Liver (tissue), 9 donors: ENCODE results near the gene ACACA. TPM values are rescaled to one million over a fixed set of nuclear protein-coding genes. Genes with fewer than 3 reads are reported as not detected.

Experiments
- DNase-seq: peaks from one replicate; pipeline ENCODE4 v3.0.0-alpha.2; 2017; ENCODE audit warnings: low spot score
- H3K27ac ChIP-seq, 2 donors: one replicate each; pipeline ENCODE4 v1.7.0; 2013; ENCODE audit warnings: inconsistent platforms in 2 of 2, low read length in 2 of 2, control low read depth in 1 of 2, low read depth in 1 of 2, mild to moderate bottlenecking in 1 of 2
- H3K27me3 ChIP-seq, 4 donors: one replicate each; pipeline versions ENCODE4 v1.6.1 to v1.7.0; 2013; ENCODE audit warnings: low read length in 3 of 4, inconsistent platforms in 1 of 4, mild to moderate bottlenecking in 1 of 4, moderate library complexity in 1 of 4; ENCODE audit not compliant: control insufficient read depth in 4 of 4, insufficient read depth in 4 of 4
- H3K36me3 ChIP-seq, 4 donors: one replicate each; pipeline versions ENCODE4 v1.6.1 to v1.7.0; 2013; ENCODE audit warnings: low read length in 3 of 4, mild to moderate bottlenecking in 3 of 4, low read depth in 1 of 4, moderate library complexity in 1 of 4; ENCODE audit not compliant: control insufficient read depth in 4 of 4, insufficient read depth in 3 of 4
- H3K4me1 ChIP-seq, 4 donors: one replicate each; pipeline versions ENCODE4 v1.6.1 to v1.7.0; 2013; ENCODE audit warnings: low read length in 3 of 4, mild to moderate bottlenecking in 3 of 4, moderate library complexity in 1 of 4; ENCODE audit not compliant: control insufficient read depth in 4 of 4, insufficient read depth in 4 of 4
- H3K4me3 ChIP-seq, 3 donors: one replicate each; pipeline versions ENCODE4 v1.6.1 to v1.7.0; 2013; ENCODE audit warnings: low read length in 3 of 3, control low read depth in 1 of 3, low read depth in 1 of 3, mild to moderate bottlenecking in 1 of 3
- H3K9ac ChIP-seq, 2 donors: one replicate each; pipeline ENCODE4 v1.7.0; 2013; ENCODE audit warnings: low read length in 2 of 2, mild to moderate bottlenecking in 2 of 2, moderate library complexity in 2 of 2, control low read depth in 1 of 2, low read depth in 1 of 2
- H3K9me3 ChIP-seq, 4 donors: one replicate each; pipeline versions ENCODE4 v1.6.1 to v1.7.0; 2013; ENCODE audit warnings: low read length in 3 of 4; ENCODE audit not compliant: control insufficient read depth in 4 of 4
- ATF3 ChIP-seq: IDR thresholded peaks from 2 replicates; pipeline ENCODE4 v1.6.1; 2016; ENCODE audit warnings: antibody characterized with exemption
- CTCF ChIP-seq: fragments of 150-350 bp; IDR thresholded peaks from 2 replicates; pipeline ENCODE4 v1.5.1; 2017; ENCODE audit warnings: improper control_type of control experiment, low read depth, low read length; ENCODE audit not compliant: missing input control
- EGR1 ChIP-seq, 2 donors: IDR thresholded peaks; 2 replicates each; pipeline ENCODE4 v1.6.1; 2016 to 2018; ENCODE audit warnings: antibody characterized with exemption in 2 of 2, low read depth in 2 of 2
- FOXA1 ChIP-seq: IDR thresholded peaks from 2 replicates; pipeline ENCODE4 v1.6.1; 2016; ENCODE audit warnings: antibody characterized with exemption
- FOXA2 ChIP-seq: IDR thresholded peaks from 2 replicates; pipeline ENCODE4 v1.6.1; 2016; ENCODE audit warnings: antibody characterized with exemption
- GABPA ChIP-seq, 2 donors: IDR thresholded peaks in 1 of 2; conservative IDR thresholded peaks in 1 of 2; 2 replicates each; pipeline ENCODE4 v1.6.1; 2016; ENCODE audit warnings: antibody characterized with exemption in 2 of 2, mild to moderate bottlenecking in 1 of 2, moderate library complexity in 1 of 2
- HNF4A ChIP-seq, 2 donors: conservative IDR thresholded peaks; 2 replicates each; pipeline ENCODE4 v1.6.1; 2016; ENCODE audit warnings: antibody characterized with exemption in 2 of 2, mild to moderate bottlenecking in 2 of 2
- HNF4G ChIP-seq: IDR thresholded peaks from 2 replicates; pipeline ENCODE4 v1.6.1; 2016; ENCODE audit warnings: antibody characterized with exemption
- JUND ChIP-seq, 2 donors: IDR thresholded peaks; 2 replicates each; pipeline ENCODE4 v1.6.1; 2016; ENCODE audit warnings: antibody characterized with exemption in 2 of 2
- MAX ChIP-seq: IDR thresholded peaks from 2 replicates; pipeline ENCODE4 v1.6.1; 2016; ENCODE audit warnings: antibody characterized with exemption
- NR2F2 ChIP-seq: IDR thresholded peaks from 2 replicates; pipeline ENCODE4 v1.6.1; 2016; ENCODE audit warnings: antibody characterized with exemption
- RAD21 ChIP-seq, 2 donors: IDR thresholded peaks; 2 replicates each; pipeline ENCODE4 v1.6.1; 2016; ENCODE audit warnings: antibody characterized with exemption in 2 of 2, mild to moderate bottlenecking in 2 of 2
- REST ChIP-seq: IDR thresholded peaks from 2 replicates; pipeline ENCODE4 v1.6.1; 2016; ENCODE audit warnings: antibody characterized with exemption, mild to moderate bottlenecking
- RXRA ChIP-seq, 2 donors: IDR thresholded peaks; 2 replicates each; pipeline ENCODE4 v1.6.1; 2017 to 2018; ENCODE audit warnings: antibody characterized with exemption in 2 of 2, mild to moderate bottlenecking in 1 of 2
- SP1 ChIP-seq: IDR thresholded peaks from 2 replicates; pipeline ENCODE4 v1.6.1; 2018; ENCODE audit warnings: antibody characterized with exemption, mild to moderate bottlenecking
- TAF1 ChIP-seq: conservative IDR thresholded peaks from 2 replicates; pipeline ENCODE4 v1.6.1; 2016; ENCODE audit warnings: antibody characterized with exemption, mild to moderate bottlenecking
- YY1 ChIP-seq: IDR thresholded peaks from 2 replicates; pipeline ENCODE4 v1.6.1; 2016; ENCODE audit warnings: antibody characterized with exemption, mild to moderate bottlenecking
- ZBTB33 ChIP-seq: IDR thresholded peaks from 2 replicates; pipeline ENCODE4 v1.6.1; 2016; ENCODE audit warnings: antibody characterized with exemption
- WGBS: extraction: QIAGEN DNeasy Blood & Tissue Kit; methylation state at CpG from one replicate; pipeline ENCODE4 v1.1.7; 2013; 5-methylcytosine and 5-hydroxymethylcytosine counted together
- polyA plus RNA-seq, 2 donors: library from polyadenylated mRNA; stranded (reverse) in 1 of 2; unstranded in 1 of 2; fragments of 200-250 nt in 1 of 2; fragments of >200 nt in 1 of 2; fragmentation: Nextera tagmentation in 1 of 2; extraction: Ambion mirVana in 1 of 2; gene quantifications; one replicate each; pipeline versions ENCODE4 v1.2.1 to v1.2.3, GENCODE V29; 2013 to 2015
- total RNA-seq, 2 donors: library from RNA; depleted of rRNA; stranded (reverse); fragments of >200 nt; gene quantifications; one replicate each; pipeline ENCODE4 v1.2.3, GENCODE V29; 2014
- donor health status: healthy.
- donor health status: healthy.
- donor health status: healthy.
- donor health status: healthy.
- donor health status: healthy.

ACACA gene
- total and polyA plus RNA-seq, 4 donors, result 14.8 to 49.5 (median 31.2) TPM

GRCh38 chr17:37286430-37286829 is 120.2 kb downstream of the ACACA start:
- no peak overlapping the region for H3K27ac ChIP-seq
- H3K9me3 ChIP-seq, result no peaks in the 10 kb centered on the region
- no peak overlapping the region for H3K4me3 ChIP-seq
- no peaks in the 10 kb centered on the region for H3K4me1 ChIP-seq
- no peak overlapping the region for H3K9ac ChIP-seq
- H3K36me3 ChIP-seq, result peaks cover 3 to 15% (median 13%) of the 10 kb centered on the region in 4 donors
- no peak for DNase-seq
- 80% methylated on average over 1 of the region's 1 CpG for WGBS
- TF ChIP-seq REST (no peak), ZBTB33 (no peak), CTCF (no peak), MAX (no peak), ATF3 (no peak), HNF4G (no peak), TAF1 (no peak), FOXA2 (no peak), JUND (IDR thresholded peaks at IDR 0.05) (no peak), RAD21 (IDR thresholded peaks at IDR 0.05) (no peak), SP1 (no peak), NR2F2 (no peak), GABPA (IDR thresholded peaks at IDR 0.05 in 1 of 2, conservative IDR thresholded peaks at IDR 0.05 in 1 of 2) (no peak), HNF4A (conservative IDR thresholded peaks at IDR 0.05) (no peak), EGR1 (IDR thresholded peaks at IDR 0.05; ENCODE audit: low read depth in 2 of 2) (no peak), RXRA (IDR thresholded peaks at IDR 0.05) (no peak), FOXA1 (no peak), YY1 (no peak)
- no peaks in the 10 kb centered on the region for H3K27me3 ChIP-seq
